ENCODE results near the gene LSM14B.

The LSM14B gene

GRCh38 chr20:62156254-62156556 lies 33.9 kb downstream of the LSM14B start:
- H3K27ac ChIP-seq (replicated peaks), result no peak overlapping the region
- TF ChIP-seq GABPA (IDR thresholded peaks at IDR 0.05; ENCODE audit: low read depth) (no peak), SPI1 (IDR thresholded peaks at IDR 0.05; ENCODE audit: borderline replicate concordance, low read depth) (no peak), CTCF (IDR thresholded peaks at IDR 0.05; ENCODE audit: insufficient read depth, low read length) (no peak), POLR2AphosphoS5 (IDR thresholded peaks at IDR 0.05; ENCODE audit: low read depth) (no peak)
- no peak for DNase-seq (ENCODE audit: low read depth in 1 of 2, low spot score in 1 of 2)
- H3K4me3 ChIP-seq (replicated peaks; ENCODE audit: insufficient read depth, low read length), result no peak overlapping the region
- H3K27me3 ChIP-seq (ENCODE audit: insufficient read depth, poor library complexity, severe bottlenecking), result no peaks in the 10 kb centered on the region

GRCh38 chr20:62156592-62157386 lies 34.5 kb downstream of the LSM14B start:
- no peak overlapping the region for H3K27ac ChIP-seq (replicated peaks)
- peak in 1 of 2 experiments; percentile 52 for DNase-seq (ENCODE audit: low read depth in 1 of 2, low spot score in 1 of 2)
- TF ChIP-seq SPI1 (IDR thresholded peaks at IDR 0.05; ENCODE audit: borderline replicate concordance, low read depth) (no peak), POLR2AphosphoS5 (IDR thresholded peaks at IDR 0.05; ENCODE audit: low read depth) (no peak), CTCF (IDR thresholded peaks at IDR 0.05; ENCODE audit: insufficient read depth, low read length) (peak; percentile 40), REST (IDR thresholded peaks at IDR 0.05; ENCODE audit: insufficient replicate concordance, low read depth) (no peak)
- no peak overlapping the region for H3K4me3 ChIP-seq (replicated peaks; ENCODE audit: insufficient read depth, low read length)
- no peaks in the 10 kb centered on the region for H3K27me3 ChIP-seq (ENCODE audit: insufficient read depth, poor library complexity, severe bottlenecking)

- no peak overlapping the region for H3K4me3 ChIP-seq (replicated peaks; ENCODE audit: insufficient read depth, low read length)
- H3K27me3 ChIP-seq (ENCODE audit: insufficient read depth, poor library complexity, severe bottlenecking), result no peaks in the 10 kb centered on the region
- H3K27ac ChIP-seq (replicated peaks), result no peak overlapping the region
- TF ChIP-seq REST (IDR thresholded peaks at IDR 0.05; ENCODE audit: insufficient replicate concordance, low read depth) (no peak), SPI1 (IDR thresholded peaks at IDR 0.05; ENCODE audit: borderline replicate concordance, low read depth) (no peak), POLR2AphosphoS5 (IDR thresholded peaks at IDR 0.05; ENCODE audit: low read depth) (no peak)
- no peak for DNase-seq (ENCODE audit: low read depth in 1 of 2, low spot score in 1 of 2)
These were observed 35.3 kb downstream of the LSM14B start for GRCh38 chr20:62157387-62158087.

- Histone ChIP-seq H3K27ac (replicated peaks) (no peak overlapping the region), H3K4me3 (replicated peaks; ENCODE audit: insufficient read depth, low read length) (no peak overlapping the region), H3K27me3 (ENCODE audit: insufficient read depth, poor library complexity, severe bottlenecking) (no peaks in the 10 kb centered on the region)
- no peak for TF ChIP-seq REST (IDR thresholded peaks at IDR 0.05; ENCODE audit: insufficient replicate concordance, low read depth)
- TF ChIP-seq CTCF (IDR thresholded peaks at IDR 0.05; ENCODE audit: insufficient read depth, low read length), result no peak
- TF ChIP-seq POLR2AphosphoS5 (IDR thresholded peaks at IDR 0.05; ENCODE audit: low read depth), result no peak
- TF ChIP-seq GABPA (IDR thresholded peaks at IDR 0.05; ENCODE audit: low read depth), result no peak
- TF ChIP-seq SPI1 (IDR thresholded peaks at IDR 0.05; ENCODE audit: borderline replicate concordance, low read depth), result no peak
- DNase-seq (ENCODE audit: low read depth in 1 of 2, low spot score in 1 of 2), result no peak
These were observed 35.8 kb downstream of the LSM14B start for GRCh38 chr20:62158088-62158400.
